ENCODE results near the gene C1GALT1.

DNA sequence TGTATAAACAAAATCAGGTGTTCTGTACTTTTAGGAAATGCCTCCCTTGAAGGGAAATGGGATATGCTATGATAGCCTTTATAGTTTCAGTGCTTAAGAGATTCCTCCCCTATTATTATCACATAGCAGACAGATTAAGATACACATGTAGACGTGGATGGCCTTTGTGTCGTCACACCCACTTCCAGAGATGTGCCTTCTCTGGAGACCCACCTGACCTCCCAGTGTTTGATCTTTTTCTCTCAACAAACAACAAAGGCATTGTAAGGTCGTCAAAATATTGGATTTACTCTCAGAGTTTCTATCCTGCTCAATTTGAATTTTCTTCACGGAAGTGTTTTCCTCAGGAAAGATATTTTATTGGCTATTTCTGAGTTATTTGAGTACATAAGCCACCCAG, 25.7 kb upstream of the C1GALT1 start:
- TF ChIP-seq EZH2phosphoT487 (IDR thresholded peaks at IDR 0.05; ENCODE audit: low read length) (no peak), EZH2 (optimal IDR thresholded peaks at IDR 0.05; ENCODE audit: low read depth, low read length) (no peak)
- TF ChIP-seq, protein P1, sequence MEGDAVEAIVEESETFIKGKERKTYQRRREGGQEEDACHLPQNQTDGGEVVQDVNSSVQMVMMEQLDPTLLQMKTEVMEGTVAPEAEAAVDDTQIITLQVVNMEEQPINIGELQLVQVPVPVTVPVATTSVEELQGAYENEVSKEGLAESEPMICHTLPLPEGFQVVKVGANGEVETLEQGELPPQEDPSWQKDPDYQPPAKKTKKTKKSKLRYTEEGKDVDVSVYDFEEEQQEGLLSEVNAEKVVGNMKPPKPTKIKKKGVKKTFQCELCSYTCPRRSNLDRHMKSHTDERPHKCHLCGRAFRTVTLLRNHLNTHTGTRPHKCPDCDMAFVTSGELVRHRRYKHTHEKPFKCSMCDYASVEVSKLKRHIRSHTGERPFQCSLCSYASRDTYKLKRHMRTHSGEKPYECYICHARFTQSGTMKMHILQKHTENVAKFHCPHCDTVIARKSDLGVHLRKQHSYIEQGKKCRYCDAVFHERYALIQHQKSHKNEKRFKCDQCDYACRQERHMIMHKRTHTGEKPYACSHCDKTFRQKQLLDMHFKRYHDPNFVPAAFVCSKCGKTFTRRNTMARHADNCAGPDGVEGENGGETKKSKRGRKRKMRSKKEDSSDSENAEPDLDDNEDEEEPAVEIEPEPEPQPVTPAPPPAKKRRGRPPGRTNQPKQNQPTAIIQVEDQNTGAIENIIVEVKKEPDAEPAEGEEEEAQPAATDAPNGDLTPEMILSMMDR (IDR thresholded peaks at IDR 0.05; ENCODE audit: low read length) = no peak
